GM19193 (cell line): ENCODE measurements around the gene FAM193B.

ENCODE experiments used
- POLR2A ChIP-seq: IDR thresholded peaks from 4 replicates; pipeline ENCODE4 v1.6.1; 2011; ENCODE audit not compliant: insufficient read depth, insufficient read length; ENCODE audit errors: extremely low read depth

The FAM193B gene

GRCh38 chr5:177494346-177495195, 59.8 kb downstream of the FAM193B start:
- no peak for TF ChIP-seq POLR2A

DNA sequence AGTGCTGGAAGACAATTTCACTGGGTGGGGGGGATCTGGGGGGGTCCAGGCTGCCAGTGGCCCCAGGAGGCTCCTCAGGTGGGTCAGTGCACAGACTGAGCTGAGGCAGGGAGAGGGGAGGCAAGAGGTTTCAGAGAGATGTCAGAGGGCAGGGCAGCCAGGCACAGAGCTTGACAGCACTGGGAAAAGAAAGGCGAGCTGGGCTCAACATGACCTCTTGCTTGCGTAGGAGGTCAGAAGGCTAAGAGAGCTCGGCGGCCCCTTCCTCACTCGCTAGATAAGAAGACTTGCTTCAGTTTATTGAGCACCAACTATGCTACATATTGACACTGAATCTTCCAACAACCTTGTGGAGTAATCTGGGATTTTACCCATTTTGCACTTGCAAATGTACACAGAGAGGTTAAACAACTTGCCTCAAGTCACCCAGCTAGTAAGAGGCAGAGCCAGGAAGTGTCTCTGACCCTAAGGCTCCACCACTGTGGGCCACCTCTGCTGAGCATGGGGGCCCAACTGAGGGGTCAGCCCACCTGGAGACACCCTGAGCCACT, 60.5 kb downstream of the FAM193B start:
- no peak for TF ChIP-seq POLR2A

GRCh38 chr5:177492841-177493240, 61.5 kb downstream of the FAM193B start:
- no peak for TF ChIP-seq POLR2A

- TF ChIP-seq POLR2A: no peak
These were observed 62.2 kb downstream of the FAM193B start for GRCh38 chr5:177491983-177492746.

DNA sequence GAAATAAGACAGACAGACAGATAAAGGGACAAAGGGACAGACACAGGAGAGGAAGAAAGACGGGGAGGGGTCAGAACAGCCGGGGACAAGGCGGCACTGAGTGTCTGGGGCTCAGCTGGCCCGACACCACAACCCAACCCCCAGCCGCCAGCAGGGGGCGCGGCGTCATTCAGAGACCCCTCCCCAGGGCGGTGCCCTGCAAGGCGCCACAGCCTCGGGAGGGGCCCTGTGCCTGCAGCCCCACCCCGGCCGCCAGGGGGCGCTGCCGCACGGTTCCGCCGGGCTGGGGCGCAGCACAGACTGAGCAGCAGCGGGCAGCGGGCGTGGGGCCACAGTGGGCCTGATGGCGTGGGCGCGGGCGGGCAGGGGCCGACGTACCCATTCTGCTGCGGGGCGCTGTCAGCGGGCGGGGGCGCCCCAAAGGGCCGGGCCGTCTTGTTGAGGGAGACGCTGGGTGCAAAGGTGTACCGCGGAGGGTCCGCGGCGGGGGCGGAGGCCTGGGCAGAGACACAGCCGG, 62.9 kb downstream of the FAM193B start:
- TF ChIP-seq POLR2A: no peak

DNA sequence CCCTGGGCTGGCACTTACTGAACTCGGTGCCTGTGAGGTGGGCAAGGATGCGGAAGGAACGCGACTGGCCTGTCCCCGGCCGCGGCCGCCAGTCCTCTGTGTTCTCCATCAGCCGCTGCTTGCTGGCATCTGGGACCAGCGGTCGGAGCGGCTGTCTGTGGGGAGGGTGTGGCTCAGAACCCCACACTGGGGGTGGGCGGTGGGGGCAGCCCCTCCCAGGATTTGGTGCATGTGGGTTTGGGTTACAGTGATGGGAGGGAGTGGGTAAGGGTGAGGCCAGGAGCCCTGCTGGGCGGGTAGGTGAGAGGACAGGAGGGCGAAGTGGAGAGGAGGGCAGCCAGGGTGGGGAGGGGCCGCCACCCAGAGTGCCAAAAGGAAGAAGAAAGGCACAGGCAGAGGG, 63.4 kb downstream of the FAM193B start:
- TF ChIP-seq POLR2A: no peak

- no peak for TF ChIP-seq POLR2A
These were observed 63.9 kb downstream of the FAM193B start for GRCh38 chr5:177490311-177490991.

DNA sequence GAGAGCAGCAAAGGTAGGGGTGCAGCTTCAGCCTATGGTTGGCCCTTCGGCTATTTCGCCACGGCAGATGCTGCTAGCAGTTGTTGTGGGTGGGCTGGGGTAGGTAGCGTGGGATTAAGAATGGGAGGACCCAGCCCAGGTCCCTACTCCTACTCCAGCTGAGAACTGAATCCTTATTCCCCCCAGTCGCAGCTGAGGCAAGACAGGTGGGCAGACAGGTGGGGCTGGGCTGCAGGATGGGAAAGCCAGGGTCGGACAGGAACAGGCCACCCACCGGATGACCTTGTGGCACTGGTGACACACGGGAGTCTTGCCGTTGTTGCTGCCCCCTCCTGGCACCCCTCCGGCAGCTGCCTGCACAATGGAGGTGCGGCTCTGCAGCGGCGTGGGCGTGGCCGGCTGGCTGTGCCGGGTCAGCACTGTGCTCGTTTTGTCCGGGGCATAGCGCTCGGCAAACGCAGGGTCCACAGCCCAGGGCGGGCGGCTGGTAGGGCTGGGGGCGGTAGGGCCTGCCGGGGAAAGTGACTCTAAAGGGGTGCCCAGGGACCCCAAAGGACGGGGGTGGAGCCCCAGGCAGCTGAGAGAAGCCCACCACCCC, 65.1 kb downstream of the FAM193B start:
- no peak for TF ChIP-seq POLR2A

GRCh38 chr5:177487975-177488374, 66.4 kb downstream of the FAM193B start:
- no peak for TF ChIP-seq POLR2A

DNA sequence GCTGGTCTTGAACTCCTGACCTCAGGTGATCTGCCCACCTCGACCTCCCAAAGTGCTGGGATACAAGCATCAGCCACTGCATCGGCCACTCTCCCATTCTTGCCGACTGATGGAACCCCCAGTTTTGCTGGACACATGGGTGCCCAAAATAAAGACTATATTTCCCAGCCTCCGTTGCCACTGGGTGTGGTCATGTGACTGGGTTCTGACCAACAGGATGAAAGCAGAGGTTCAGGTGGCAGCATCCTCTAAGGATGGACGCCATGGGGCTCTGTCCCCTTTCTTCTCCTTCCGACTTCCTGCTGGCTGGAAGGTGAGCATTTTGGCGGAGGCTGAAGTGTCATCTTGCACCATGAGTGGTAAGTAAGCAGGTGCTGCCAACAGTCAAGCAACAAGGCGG, 67.2 kb downstream of the FAM193B start:
- no peak for TF ChIP-seq POLR2A

GRCh38 chr5:177486256-177486655, 68.1 kb downstream of the FAM193B start:
- TF ChIP-seq POLR2A: no peak

GRCh38 chr5:177484902-177485549, 69.3 kb downstream of the FAM193B start:
- no peak for TF ChIP-seq POLR2A

GRCh38 chr5:177483994-177484901, 70.1 kb downstream of the FAM193B start:
- TF ChIP-seq POLR2A: no peak
